NCI-H460 (cell line): Measurements from ENCODE around the gene TFG. TPM values are rescaled to one million over a fixed set of nuclear protein-coding genes. Genes with fewer than 3 reads are reported as not detected.
"Not testable (repeated sequence)": the region's sequence is repeated elsewhere in the genome, so short reads cannot be mapped to it uniquely, and the experiment has no call there.

Source experiments
- DNase-seq: peaks from one replicate; pipeline ENCODE4 v3.0.0-alpha.2; 2016; ENCODE audit warnings: low read depth; ENCODE audit errors: extremely low read depth
- polyA plus RNA-seq: library from polyadenylated mRNA; depleted of rRNA; stranded (reverse); fragments of >200 nt; gene quantifications from 2 replicates; pipeline ENCODE4 v1.2.3, GENCODE V29; 2014; cell fraction: nucleus; rRNA removed
- total RNA-seq: library from RNA; depleted of rRNA; stranded (reverse); fragments of >200 nt; shearing (Covaris generic); gene quantifications from 2 replicates; pipeline ENCODE4 v1.2.3, GENCODE V29; 2014; rRNA removed

Gene TFG
- 68.2 and 83.4 TPM in 2 replicates for total RNA-seq
- 54.4 and 60.8 TPM in 2 replicates for polyA plus RNA-seq

- peak; percentile 96 for DNase-seq
Measured at GRCh38 chr3:100708989-100709841, at the start of gene TFG. TSS of gene TFG (plus strand) at chr3:100709494. CDS start at chr3:100713686, 4,192 bp downstream.

- DNase-seq, result not testable (repeated sequence)
Measured at GRCh38 chr3:100661294-100661693, 48.0 kb upstream of the TFG start.

- no peak for DNase-seq
Measured at GRCh38 chr3:100662113-100662823, 47.0 kb upstream of the TFG start.

GRCh38 chr3:100665230-100665629 lies 44.1 kb upstream of the TFG start:
- DNase-seq, result no peak

GRCh38 chr3:100666699-100667098 lies 42.6 kb upstream of the TFG start:
- not testable (repeated sequence) for DNase-seq

GRCh38 chr3:100667316-100667715 lies 42.0 kb upstream of the TFG start:
- not testable (repeated sequence) for DNase-seq

GRCh38 chr3:100670995-100671394 lies 38.3 kb upstream of the TFG start:
- DNase-seq, result not testable (repeated sequence)

- no peak for DNase-seq
Measured at GRCh38 chr3:100681496-100681895, 27.8 kb upstream of the TFG start.

- no peak for DNase-seq
Measured at GRCh38 chr3:100682056-100682853, 27.0 kb upstream of the TFG start.

- no peak for DNase-seq
Measured at GRCh38 chr3:100682854-100683760, 26.2 kb upstream of the TFG start.

- DNase-seq, result no peak
Measured at GRCh38 chr3:100693225-100693624, 16.1 kb upstream of the TFG start.

- no peak for DNase-seq
Measured at GRCh38 chr3:100695696-100696095, 13.6 kb upstream of the TFG start.

GRCh38 chr3:100696161-100696560 lies 13.1 kb upstream of the TFG start:
- DNase-seq, result no peak

- no peak for DNase-seq
Measured at GRCh38 chr3:100697172-100697571, 12.1 kb upstream of the TFG start.

- DNase-seq, result no peak
Measured at GRCh38 chr3:100697723-100698285, 11.5 kb upstream of the TFG start.

- peak; percentile 14 for DNase-seq
Measured at GRCh38 chr3:100698736-100699135, 10.6 kb upstream of the TFG start.

- DNase-seq, result no peak
Measured at GRCh38 chr3:100700708-100701107, 8.6 kb upstream of the TFG start.

- no peak for DNase-seq
Measured at GRCh38 chr3:100702082-100702979, 7.0 kb upstream of the TFG start.

- DNase-seq, result no peak
Measured at GRCh38 chr3:100702980-100703345, 6.3 kb upstream of the TFG start.
